CD4-positive, alpha-beta T cell treated with Interleukin-1 beta for 1 hour (primary cell): ENCODE data around the gene SSNA1.

ENCODE experiments used
- DNase-seq, 2 donors: peaks; one replicate each; pipeline ENCODE4 v3.0.0-alpha.2; 2020 to 2022

SSNA1 gene

DNA sequence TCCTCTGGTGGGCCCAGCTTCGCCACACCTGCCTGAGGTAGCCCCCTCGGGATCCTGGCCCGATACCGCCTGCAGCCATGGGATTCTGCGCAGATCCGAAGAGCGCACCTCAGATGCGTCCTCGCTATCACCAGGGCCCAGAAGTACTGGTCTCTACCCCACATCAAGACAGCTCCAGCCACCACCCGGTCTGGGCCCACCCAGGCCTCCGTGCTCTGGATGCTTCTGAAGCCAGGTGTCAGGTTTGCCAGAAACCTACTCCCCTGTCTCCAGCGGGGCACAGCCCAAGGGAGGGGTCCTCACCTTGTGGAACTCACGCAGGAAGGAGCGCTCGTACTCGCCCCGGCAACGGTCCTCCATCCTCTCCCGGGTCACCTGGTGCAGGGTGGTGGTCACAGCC, 2.6 kb upstream of the SSNA1 start:
- DNase-seq = no peak

DNA sequence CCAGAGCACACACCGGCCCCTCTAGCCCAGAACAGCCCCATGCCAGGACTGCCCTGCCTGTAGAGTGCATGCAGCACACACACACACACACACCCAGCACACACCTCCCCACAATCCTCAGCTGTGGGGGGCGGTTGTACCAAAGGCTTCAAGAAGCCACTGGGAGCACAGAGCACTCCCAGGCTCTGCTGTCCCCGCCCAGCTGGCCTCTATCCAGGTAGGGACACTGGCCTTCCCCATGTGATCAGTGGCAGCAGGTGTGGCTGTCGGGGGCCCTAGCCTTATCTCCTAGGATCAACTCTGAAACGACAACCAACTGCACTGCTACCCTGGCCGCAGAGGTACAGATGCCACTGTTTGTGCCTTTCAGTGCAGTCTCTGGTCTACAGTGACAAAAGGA, 2.1 kb upstream of the SSNA1 start:
- no peak for DNase-seq

DNA sequence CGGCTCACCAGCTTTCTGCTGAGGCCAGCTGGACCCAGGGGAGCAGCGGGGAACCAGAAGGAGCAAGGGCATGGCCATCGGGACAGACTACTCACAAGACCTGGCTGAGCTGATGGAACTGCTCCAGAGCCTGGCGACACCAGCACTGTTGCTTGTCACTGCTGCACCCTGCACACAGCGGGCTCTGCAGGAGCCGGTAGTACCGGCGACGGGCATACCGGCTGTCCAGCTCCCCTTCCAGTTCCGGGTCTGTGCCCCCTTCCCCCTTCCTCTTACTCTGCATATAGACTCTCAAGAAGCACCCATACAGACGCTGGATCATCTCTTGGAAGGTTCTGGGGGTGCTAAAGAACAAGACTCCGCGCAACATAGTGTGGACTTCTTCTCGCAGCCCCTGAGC, 1.1 kb upstream of the SSNA1 start:
- no peak for DNase-seq

DNA sequence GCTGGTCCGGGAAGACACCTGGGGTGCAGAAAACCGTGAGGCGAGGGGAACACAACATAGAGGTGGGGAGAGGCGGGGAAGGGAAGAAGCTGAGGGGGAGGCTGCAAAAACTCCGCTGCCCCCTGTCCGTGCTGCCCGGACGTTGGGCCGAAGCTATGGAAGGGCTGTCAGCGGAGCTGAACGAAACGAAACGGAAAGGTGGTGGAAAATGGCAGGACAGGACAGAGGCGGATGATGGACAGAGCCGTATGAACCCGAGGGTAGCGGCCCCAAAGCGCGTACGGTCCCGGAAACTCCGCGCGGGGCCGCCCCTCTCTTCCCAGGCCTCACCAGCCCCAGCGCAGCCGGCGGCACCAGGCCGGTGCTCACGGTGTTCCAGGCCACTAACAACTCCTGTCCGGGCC, 388 bp upstream of the SSNA1 start:
- no peak for DNase-seq

DNA sequence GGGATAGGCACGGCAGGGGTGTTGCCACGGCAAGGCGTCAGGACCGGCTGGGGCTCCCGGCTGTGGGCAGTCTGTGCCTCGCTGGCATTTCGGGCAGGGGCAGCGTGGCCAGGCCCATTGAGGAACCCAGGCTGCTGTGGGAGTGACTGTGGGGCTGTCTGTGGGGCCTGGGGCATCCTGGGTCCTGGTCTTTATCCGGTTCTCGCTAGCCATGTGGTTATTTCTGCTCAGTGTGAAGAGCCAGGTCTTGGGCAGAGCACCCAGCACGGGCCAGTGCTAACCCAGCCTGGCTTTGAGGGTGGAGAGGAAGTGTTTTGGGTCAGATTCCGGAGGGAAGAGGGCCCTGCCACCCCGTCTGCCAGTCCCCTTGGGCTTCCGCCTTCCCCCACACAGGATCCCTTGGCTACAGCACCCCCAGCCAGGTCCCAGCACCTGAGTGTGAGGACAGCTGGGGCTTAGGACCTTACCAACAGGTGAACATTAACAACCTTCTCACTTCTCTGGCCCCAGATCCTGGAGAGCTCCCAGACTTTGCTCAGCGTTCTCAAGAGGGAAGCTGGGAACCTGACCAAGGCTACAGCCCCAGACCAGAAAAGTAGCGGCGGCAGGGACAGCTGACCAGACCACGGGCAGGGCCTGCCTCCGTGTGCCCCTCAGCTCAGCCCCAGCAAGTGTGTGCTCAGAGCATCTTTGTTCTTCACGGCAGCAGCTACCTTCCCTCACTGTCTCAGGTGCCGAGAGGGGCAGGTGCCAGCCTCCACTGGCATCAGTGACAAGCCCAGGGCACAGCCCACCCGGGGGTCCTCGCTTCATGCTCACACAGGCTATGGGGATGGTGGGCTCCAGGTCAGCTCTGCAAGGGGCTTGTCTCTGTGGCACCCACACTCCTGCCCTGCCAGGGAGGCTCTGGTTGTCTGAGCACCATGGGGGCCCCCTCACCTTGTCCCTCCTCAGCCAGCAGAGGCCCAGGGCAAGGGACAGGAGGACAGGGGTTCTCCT, 1.1 kb downstream of the SSNA1 start:
- DNase-seq = no peak

DNA sequence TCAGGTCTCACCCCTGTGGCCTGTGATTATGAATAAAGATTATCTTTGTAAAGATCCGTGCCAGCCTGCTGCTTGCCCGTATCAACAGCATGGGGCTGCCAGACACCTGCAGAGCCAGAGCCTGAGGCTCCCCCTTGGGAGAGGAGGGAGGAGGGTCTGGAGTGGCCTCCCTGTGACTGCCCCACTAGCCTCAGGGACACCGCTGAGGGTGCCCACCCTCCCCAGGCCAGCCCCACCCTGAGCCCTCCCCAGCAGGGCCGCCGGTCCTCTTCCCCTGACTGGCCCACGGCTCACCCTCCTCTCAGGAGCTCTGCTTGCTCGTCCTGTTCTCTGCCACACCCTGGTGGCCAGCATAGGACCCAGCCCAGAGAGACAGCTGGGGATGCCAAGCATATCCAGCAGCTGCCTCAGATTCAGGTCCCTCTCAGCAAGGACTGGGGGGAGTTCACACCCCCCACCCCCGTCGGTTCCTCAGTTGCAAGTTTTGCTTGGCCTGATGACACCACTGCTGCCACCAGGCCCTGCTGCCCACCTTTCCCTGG, 1.9 kb downstream of the SSNA1 start:
- no peak for DNase-seq

DNA sequence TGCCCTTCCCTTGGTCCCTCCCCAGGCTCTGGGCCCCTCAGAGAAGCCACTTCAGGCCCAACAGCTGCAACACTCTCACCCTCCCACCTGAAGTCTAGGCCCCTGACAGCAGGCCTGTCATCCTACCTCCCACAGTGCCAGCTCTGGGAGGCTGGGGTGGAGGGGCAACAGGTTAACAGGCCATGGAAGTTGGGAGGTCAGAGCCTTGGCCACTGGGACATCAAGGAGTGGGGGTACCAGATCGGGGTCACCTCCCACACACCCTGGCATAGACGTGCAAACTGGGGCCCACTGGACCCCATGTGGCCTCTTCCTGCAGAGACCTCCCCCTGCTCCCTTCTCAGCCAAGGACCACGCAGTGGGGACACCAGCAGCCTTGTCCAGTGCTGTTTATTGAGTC, 2.8 kb downstream of the SSNA1 start:
- DNase-seq = no peak

DNA sequence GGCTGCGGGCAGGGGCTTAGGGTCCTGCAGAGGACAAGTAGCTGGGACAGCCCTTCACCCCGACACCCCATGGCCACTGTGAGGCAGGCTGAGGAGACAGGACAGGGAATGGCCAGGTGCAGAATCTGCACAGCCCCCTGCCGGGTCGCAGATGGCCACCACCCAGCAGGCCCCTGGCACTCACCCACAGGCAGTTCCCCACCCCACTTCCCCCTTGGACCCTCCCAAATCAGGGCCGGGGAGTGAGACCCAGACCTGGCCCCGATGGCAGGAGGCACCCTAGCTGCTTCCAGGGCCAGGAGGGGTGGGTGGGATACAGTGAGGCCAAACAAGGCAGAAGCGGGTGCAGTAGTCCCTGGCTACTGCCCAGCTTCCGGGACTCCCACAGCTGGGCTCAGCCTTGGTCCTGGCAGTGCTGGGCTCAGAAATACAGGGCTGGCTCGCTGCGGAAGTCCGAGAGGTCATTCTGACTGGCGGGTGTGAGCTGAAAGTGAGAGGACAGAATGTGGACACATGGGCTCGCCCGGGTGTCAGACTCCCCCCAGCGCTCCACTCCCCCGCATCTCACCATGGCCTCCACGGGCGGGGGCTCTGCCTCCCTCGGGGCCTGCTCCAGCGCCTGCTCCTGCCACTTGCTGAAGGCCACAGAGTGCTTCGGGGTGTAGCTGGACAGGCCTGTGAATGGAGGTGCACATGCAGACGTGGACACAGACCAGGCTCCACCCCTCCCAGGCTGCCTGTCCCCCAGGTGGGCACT, 3.4 kb downstream of the SSNA1 start:
- no peak for DNase-seq

DNA sequence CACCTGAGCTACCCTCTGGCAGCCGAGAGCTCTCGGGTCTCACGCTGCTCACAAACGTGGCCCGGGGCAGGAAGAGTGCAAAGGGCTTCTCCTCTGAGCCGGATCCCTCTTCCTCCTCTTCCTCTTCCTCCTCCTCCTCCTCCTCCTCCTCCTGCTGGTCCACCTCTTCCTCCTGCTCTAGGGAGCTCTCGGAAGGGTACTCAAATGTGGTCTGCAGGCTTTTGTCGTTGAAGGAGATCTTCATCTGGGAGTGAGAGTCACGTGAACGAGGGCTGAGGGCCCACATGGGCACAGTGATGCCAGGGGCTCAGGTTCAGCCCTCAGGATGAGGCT, 3.9 kb downstream of the SSNA1 start:
- DNase-seq = no peak

DNA sequence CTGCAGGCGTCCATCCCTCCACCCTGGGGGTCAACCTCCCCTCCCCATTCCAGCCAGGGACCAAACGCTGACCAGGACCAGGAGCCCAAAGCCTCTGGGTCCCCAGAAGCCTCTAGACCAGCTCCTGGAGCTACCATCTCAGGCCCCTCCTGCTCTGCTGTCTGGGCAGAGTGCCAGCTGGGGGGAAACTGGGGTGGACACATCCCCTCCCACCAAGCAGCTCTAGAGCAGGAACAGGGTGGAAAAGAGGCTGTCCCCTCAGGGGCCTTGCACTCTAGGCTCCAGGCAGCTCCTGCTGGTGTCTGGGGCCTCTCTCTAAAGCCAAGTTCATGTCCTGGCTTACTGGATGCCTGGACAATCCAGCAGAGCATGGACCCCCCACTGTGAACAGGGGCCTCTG, 4.4 kb downstream of the SSNA1 start:
- DNase-seq = no peak

DNA sequence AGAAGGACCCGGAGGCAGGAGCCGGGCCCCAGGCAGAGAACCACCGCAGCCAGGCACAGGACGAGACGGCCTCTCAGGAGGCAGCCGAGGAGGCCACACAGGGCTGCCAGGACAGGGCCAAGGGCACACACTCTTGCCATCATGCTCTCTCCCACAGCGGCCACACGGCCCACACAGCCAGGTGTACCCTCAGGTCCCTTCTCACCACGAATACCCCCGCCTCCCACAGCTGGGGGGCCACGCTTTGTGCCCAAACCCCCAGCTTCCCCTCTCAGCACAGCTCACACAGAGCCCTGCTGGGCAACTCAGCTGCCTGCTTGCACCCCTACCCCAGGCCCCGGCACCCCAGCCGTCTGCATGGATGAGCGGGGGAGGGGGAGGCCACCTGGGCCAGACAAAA, 5.3 kb downstream of the SSNA1 start:
- DNase-seq = no peak

DNA sequence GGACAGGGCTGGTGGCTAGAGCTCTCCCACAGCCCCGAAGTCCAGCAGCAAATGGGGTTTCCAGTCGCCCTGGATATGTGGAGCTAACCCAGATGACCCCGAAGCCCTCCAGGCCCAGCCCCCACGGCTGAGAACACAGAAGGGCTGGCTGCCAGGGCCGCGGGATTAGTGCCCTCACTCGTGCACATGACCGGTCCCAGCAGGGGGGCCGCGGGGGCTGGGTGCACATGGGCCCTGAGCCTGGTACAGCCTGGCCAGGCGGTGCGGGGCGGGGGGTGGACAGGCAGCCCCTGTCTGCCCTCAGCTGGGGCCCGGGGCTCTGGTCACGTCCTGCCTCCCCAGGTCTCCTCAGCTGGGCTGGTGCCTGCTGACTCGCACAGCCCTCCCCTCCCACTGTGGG, 5.9 kb downstream of the SSNA1 start:
- DNase-seq = no peak

DNA sequence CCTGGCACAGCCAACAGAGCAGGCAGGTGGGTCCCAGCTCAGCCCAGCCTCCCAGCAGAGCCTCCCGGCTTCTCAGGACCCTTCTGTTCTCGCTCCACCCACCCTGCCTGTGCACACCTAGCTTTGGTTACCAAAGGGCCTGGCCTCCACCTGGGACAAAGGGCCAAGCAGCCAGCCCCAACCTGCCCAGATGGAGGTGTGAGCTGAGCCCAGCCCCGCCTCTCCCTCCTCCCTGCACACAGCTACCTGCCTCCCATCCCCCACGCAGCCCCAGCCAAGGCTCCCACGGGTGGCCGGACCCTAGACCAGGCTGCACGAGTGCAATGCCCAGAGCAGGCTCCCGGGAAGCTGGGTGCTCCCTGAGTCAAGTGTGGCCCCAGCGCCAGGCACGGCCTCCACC, 6.4 kb downstream of the SSNA1 start:
- no peak for DNase-seq

DNA sequence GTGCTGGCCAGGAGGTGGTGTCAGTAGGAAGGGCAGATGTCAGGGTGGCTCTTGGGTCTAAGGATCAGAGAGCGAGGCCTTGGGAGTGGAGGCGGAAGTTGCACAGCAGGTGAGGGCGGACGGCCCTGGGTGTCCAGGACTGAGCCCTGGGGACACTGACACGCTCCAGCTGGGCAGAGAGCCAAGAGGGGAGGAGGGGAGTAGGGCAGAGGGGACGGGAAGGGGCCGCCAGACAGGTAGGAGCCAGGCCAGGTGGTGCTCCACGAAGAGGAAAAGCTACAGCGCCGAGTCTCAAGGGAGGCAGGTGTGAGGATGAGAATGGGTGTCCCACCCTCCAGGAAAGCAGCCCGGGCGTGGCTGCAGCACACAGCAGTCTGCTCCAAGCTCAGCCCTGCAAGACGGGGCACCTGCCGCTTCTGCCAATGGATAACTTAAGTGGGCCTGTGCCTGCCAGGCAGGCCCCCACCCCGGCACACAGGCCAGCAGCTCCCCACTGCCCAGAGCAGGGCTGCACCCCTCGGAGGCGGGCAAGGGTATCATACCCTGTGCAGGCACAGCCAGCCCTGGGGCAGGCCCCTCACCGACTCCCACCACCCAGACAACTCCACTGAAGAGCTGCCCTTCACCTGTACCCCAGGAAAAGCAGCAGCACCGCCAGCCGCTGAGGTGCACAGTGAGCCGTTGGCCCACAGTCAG, 7.2 kb downstream of the SSNA1 start:
- no peak for DNase-seq

DNA sequence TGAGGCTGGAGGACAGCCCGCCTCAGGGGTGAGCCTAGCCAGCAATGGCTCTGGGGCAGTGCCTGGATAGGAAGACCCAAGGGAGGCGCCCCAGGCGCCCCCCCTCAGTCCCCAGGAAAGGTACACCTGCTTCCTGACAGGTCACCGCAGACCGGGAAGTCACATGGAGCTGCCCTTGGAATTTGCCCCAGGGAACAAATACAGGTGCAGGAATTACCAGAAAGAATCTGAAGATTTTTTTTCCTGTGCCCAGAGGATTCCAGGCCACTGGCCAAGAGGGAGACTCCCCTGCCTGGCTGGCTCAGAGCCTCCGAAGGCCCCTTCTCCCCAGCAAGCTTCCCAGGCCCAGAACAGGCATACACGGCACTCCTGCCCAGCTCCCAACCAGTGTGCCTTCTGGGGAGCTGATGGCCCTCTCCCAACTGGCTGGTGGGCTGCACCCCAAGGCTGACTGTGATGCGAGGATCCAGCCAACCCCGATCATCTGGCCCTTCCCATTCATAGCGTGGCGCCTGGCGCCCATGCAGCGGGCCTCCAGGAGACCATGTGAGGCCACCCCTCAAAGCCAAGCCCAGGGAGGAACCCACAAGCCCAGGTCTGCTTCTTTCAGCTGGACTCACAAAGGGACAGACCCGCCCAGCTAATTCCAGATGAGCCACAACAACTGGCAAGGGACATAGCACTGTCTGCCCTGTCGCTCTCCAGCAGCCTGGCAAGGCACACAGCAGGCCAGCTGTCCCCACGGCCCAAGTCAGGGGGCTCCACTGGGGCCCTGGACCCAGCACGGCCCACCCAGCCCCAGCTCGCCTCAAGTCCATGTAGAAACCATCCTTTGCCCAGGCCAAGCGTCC, 9.8 kb downstream of the SSNA1 start:
- DNase-seq = no peak

DNA sequence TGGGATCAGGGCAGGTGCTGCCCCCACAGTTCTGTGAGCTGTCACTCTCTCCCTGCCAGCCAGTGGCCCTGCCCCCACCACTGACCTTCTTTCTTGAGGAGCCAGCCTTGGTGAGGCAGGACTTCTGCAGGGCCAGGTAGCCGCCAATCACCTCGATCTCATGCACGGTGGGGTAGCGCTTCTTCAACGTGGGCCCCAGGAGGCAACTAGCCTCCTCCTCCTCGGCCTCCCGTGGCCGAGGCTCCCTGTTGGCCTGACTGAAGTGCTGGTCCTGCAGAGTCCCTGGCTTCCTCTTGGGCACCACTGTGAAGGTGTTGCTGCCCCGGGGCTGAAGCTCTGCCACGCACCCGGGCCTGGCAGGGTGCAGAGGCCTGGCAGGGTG, 10.4 kb downstream of the SSNA1 start:
- DNase-seq = no peak

DNA sequence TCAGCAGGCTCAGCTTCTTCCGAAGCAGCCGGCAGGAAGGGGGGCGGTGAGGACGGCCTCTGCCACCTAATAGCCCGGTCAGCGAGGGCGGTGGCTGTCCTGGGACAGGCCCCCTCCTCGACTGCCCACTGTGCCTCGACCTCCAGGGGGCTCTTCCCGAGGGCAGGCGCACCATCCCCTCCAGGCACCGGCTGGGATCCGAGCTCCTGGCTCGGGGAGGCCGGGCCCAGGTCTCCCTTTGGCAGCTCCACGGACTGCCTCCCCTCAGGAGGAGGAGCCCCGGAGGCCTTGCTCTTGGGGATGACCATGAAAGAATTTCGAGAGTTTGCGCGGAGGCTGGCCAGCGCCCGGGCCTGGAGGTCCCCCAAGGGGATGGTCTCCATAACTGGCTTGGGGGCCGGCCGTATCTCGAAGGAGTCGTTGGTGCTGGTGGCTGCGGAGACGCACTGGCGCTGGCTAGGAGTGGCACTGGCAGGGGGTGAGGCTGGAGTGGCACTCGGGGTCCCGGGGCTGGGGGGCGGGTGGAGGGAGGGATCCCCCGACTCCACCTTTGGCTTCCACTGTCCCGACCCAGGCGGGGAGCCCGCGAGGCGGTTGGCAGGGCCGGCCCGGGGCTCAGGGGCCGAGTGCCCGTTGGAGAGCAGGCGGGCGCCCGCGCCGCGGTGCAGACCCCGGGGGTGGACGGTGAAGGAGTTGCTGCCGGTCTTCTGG, 11.1 kb downstream of the SSNA1 start:
- DNase-seq = no peak

DNA sequence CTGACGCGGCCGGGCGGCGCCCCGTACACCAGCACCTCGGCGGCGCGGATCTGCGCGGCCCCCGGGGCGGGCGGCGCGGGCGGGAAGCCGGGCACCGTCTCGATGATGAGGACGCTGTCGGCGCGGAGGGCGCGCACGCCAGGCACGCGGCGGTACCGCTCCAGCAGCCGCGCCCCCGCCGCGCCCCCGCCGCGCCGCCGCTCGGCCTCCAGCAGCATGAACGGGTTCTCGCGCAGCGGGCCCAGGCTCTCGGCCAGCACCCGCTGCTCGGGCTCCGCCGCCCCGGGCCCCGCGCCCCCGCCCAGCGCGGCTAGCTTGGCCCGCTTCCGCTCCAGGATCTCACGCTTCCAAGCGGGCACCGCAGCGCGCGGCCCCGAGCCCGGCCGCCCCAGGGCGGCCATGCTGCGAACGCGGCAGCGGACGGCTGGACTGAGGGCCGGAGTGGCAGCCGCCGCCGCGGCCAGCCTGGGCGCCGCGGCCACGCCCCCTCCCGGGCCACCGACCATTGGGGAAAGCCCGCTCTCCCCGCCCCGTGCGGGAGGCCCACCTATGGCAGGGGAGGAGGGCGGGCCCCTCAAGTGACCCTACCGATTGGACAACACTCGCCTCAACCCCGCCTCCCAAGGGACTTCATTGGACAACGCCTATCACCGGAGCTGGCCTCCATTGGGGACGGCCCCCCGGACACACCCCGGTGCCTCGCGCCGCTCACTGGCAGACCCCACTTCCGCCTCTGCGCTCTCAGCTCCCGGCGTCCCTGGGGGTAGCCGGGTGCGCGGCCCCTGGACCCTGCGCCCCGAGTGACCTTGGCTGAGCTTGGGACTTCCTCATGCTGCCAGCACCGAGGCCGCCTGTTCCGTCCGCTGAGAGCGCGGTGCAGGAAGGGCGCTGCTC, 12.1 kb downstream of the SSNA1 start, which contains the start of gene TPRN:
TSS of gene TPRN (minus strand) at position 431 of the 894 bp plus-strand sequence. CDS start at position 401, 30 bp downstream.
- DNase-seq = peak; percentile 98 to 99

DNA sequence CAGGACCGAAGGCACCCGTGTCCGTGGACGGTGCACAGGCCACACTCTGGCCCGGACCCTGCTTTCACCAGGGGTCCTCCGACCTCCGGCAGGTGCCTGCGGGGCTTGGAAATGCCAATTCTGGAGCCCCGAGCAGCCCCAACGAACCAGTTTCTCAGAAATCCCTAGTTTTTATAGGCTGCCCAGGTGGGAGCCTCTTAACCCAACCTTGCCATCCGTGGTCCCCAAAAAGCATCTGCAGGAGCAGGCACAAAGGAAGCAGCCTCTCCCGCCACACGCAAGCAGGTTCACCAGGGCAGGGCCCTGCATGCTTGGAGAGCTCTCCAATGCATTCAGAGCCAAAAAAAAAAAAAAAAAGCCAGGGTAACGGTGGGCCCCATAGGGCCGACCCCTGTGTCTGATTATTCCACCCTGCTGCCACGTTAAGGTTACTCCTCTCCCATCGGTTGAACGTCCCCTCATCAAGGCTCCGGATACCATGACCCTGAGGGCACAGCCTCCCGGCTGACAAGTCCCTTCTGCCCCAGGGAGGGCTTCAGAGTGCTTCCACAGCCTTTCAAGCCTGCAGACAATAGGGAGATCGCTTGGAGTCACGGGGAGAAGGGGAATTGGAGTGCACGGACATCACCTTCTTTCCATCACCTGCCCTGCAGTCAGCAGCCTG, 12.9 kb downstream of the SSNA1 start:
- no peak for DNase-seq

DNA sequence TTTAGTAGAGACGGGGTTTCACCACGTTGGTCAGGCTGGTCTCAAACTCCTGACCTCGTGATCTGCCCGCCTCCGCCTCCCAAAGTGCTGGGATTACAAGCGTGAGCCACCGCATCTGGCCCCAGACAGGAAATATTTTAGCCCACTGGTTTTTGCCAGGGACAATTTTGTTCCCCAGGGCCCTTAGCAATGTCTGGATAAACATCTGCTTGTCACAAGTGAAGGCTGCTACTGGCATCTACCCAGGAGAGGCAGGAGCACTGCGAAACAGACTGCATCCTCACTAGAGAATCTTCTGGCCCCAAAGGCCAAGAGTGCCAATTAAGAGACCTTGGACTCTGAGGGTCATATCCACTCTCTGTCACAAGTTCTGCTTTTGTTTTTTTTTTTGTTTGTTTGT, 14.5 kb downstream of the SSNA1 start:
- DNase-seq = no peak
